HCT116 (cell line): ENCODE measurements around the gene STAB1.

Experiments
- CTCF ChIP-seq, 3 experiments: fragments of 200-600 bp in 1 of 3; sonication (generic) in 1 of 3; IDR thresholded peaks in 2 of 3; conservative IDR thresholded peaks in 1 of 3; 2 replicates each; pipeline ENCODE4 v1.5.1; 2012 to 2017; ENCODE audit warnings: low read depth in 2 of 3, low read length in 2 of 3, antibody characterized with exemption in 1 of 3, borderline replicate concordance in 1 of 3, control low read depth in 1 of 3, mild to moderate bottlenecking in 1 of 3, mixed read lengths in 1 of 3, mixed run types in 1 of 3, moderate library complexity in 1 of 3; ENCODE audit not compliant: insufficient read depth in 1 of 3
- RAD21 ChIP-seq: IDR thresholded peaks from 2 replicates; pipeline ENCODE4 v1.6.1; 2012; ENCODE audit warnings: low read depth, mild to moderate bottlenecking

DNA sequence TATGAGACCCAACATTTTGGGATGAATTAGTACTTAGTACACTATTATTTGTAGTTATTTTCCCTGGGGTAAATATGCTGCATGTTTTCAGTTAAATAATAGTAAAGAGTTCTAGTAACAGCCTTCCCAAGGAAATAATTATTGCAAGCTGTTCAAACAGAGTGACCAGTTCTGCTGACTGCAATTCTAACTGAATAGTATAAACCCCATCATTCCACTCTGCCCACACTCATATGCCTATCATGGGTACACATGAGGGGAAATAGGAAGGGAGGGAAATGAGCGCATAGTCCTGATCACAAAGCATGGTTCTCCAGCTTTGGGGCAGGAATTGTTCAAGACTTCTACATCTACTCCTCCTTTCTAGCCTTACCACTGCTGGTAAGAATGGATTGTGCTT lies 59.9 kb downstream of the STAB1 start:
- TF ChIP-seq CTCF (IDR thresholded peaks at IDR 0.05 in 2 of 3, conservative IDR thresholded peaks at IDR 0.05 in 1 of 3; ENCODE audit: borderline replicate concordance in 1 of 3, insufficient read depth in 1 of 3, low read depth in 2 of 3, low read length in 2 of 3) (no peak), RAD21 (no peak)
